Measurements from ENCODE around the gene THAP4.

GRCh38 chr2:241602720-241603119, 34.2 kb downstream of the THAP4 start:
- TF ChIP-seq, protein P1, sequence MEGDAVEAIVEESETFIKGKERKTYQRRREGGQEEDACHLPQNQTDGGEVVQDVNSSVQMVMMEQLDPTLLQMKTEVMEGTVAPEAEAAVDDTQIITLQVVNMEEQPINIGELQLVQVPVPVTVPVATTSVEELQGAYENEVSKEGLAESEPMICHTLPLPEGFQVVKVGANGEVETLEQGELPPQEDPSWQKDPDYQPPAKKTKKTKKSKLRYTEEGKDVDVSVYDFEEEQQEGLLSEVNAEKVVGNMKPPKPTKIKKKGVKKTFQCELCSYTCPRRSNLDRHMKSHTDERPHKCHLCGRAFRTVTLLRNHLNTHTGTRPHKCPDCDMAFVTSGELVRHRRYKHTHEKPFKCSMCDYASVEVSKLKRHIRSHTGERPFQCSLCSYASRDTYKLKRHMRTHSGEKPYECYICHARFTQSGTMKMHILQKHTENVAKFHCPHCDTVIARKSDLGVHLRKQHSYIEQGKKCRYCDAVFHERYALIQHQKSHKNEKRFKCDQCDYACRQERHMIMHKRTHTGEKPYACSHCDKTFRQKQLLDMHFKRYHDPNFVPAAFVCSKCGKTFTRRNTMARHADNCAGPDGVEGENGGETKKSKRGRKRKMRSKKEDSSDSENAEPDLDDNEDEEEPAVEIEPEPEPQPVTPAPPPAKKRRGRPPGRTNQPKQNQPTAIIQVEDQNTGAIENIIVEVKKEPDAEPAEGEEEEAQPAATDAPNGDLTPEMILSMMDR (IDR thresholded peaks at IDR 0.05; ENCODE audit: low read depth, low read length) = no peak
- TF ChIP-seq POLR2A (IDR thresholded peaks at IDR 0.05; ENCODE audit: extremely low read depth, insufficient read length) = no peak
- TF ChIP-seq MYC (IDR thresholded peaks at IDR 0.05; ENCODE audit: low read depth, low read length) = no peak
- TF ChIP-seq, protein P2, sequence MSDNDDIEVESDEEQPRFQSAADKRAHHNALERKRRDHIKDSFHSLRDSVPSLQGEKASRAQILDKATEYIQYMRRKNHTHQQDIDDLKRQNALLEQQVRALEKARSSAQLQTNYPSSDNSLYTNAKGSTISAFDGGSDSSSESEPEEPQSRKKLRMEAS (IDR thresholded peaks at IDR 0.05; ENCODE audit: low read depth, low read length) = no peak

All from NB4 (cell line).